Esophagus squamous epithelium (tissue), 5 donors: Measurements from ENCODE around the gene MYADM. TPM values are rescaled to one million over a fixed set of nuclear protein-coding genes. Genes with fewer than 3 reads are reported as not detected.

Source experiments
- DNase-seq: peaks from one replicate; lab custom pipeline; 2025; lab: John Stamatoyannopoulos, UW
- H3K27ac ChIP-seq, 4 donors: fragments of 200-600 bp; sonication (generic); one replicate each; pipeline ENCODE4 v1.5.1; 2016 to 2019; ENCODE audit warnings: mild to moderate bottlenecking in 1 of 4
- H3K27me3 ChIP-seq, 4 donors: fragments of 200-600 bp; sonication (generic); 1 replicate in 3 of 4; 2 replicates in 1 of 4; pipeline versions ENCODE4 v1.5.1 to v1.6.0; 2017 to 2021; ENCODE audit warnings: antibody characterized with exemption in 1 of 4
- H3K36me3 ChIP-seq, 3 donors: fragments of 200-600 bp; sonication (generic); one replicate each; pipeline ENCODE4 v1.5.1; 2016 to 2019
- H3K4me1 ChIP-seq, 3 donors: fragments of 200-600 bp; sonication (generic); one replicate each; pipeline ENCODE4 v1.5.1; 2017 to 2019
- H3K4me3 ChIP-seq, 4 donors: fragments of 200-600 bp; sonication (generic); 1 replicate in 3 of 4; 2 replicates in 1 of 4; pipeline ENCODE4 v1.5.1; 2016 to 2019; ENCODE audit warnings: mild to moderate bottlenecking in 2 of 4, moderate library complexity in 1 of 4
- H3K9me3 ChIP-seq, 3 donors: fragments of 200-600 bp; sonication (generic); one replicate each; pipeline ENCODE4 v1.5.1; 2016 to 2019
- POLR2A ChIP-seq, 4 donors: fragments of 450-650 bp; IDR thresholded peaks; one replicate each; pipeline ENCODE4 v1.6.1; 2017; ENCODE audit warnings: antibody characterized with exemption in 4 of 4, mild to moderate bottlenecking in 4 of 4, moderate library complexity in 3 of 4
- WGBS, 2 donors: methylation state at CpG; one replicate each; pipeline ENCODE4 v1.1.5; 2018; 5-methylcytosine and 5-hydroxymethylcytosine counted together
- intact Hi-C: fragments of 100-400 bp; cut with DNase I; formaldehyde crosslinking; loops from one replicate; pipeline ENCODE4 v1.15.0; 2022
- total RNA-seq, 4 donors: library from RNA; depleted of rRNA; stranded (reverse); fragments of >200 nt; gene quantifications; one replicate each; pipeline ENCODE4 v1.1.0, GENCODE V29; 2016
- TF ChIP-seq, protein P1 (sequence below), 6 experiments: fragments of 450-650 bp in 4 of 6; fragments of 200-600 bp in 2 of 6; sonication (generic) in 2 of 6; IDR thresholded peaks; one replicate each; pipeline ENCODE4 v1.5.1; 2016 to 2019; ENCODE audit warnings: antibody characterized with exemption in 6 of 6, mild to moderate bottlenecking in 4 of 6, moderate library complexity in 4 of 6
- donor health status: DM: yes; HTN: yes; CAD: no.

Gene MYADM
- total RNA-seq, 4 donors from 2014 or later, result 4.1 to 30.7 (median 7.8) TPM

DNA sequence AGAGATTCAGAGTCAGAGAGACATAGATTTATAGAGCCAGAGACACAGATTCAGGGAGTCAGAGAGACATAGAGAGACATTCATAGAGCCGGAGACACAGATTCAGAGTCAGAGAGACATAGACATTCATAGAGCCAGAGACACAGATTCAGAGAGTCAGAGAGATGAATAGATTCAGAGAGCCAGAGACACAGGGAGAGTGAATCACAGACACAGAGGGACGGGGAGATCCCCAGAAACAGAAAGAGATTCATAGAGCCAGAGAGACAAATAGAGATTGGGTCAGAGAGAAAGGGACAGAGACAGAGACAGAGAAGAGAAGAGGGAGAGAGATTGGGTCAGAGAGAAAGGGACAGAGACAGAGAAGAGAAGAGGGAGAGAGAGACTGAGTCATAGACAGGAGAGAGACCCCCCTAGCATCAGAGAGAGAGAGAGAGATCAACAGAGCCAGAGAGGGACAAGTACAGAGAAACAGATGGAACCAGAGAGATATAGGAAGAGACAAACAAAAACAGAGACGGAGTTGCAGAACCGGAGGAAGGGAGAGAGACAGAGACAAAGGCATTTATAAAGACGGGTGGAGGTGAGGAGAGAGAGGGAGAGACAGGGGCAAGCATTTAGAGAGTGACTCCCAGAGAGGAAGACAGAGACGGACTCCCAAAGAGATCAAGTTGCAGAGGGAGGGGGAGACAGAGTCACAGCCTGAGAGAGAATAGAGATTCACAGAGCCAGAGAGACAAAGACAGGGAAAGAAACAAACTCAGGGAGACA lies 13.2 kb downstream of the MYADM start:
- H3K4me3 ChIP-seq, result no peak overlapping the region
- WGBS, 2 donors, result 19 to 22% methylated on average over 6 of the region's 6 CpGs
- H3K36me3 ChIP-seq, result peaks cover 0 to 1% (median 0%) of the 10 kb centered on the region in 3 donors
- TF ChIP-seq, protein P1, sequence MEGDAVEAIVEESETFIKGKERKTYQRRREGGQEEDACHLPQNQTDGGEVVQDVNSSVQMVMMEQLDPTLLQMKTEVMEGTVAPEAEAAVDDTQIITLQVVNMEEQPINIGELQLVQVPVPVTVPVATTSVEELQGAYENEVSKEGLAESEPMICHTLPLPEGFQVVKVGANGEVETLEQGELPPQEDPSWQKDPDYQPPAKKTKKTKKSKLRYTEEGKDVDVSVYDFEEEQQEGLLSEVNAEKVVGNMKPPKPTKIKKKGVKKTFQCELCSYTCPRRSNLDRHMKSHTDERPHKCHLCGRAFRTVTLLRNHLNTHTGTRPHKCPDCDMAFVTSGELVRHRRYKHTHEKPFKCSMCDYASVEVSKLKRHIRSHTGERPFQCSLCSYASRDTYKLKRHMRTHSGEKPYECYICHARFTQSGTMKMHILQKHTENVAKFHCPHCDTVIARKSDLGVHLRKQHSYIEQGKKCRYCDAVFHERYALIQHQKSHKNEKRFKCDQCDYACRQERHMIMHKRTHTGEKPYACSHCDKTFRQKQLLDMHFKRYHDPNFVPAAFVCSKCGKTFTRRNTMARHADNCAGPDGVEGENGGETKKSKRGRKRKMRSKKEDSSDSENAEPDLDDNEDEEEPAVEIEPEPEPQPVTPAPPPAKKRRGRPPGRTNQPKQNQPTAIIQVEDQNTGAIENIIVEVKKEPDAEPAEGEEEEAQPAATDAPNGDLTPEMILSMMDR (IDR thresholded peaks at IDR 0.05), result no peak
- no peak for TF ChIP-seq POLR2A (IDR thresholded peaks at IDR 0.05)
- no peaks in the 10 kb centered on the region for H3K9me3 ChIP-seq
- no peak overlapping the region for H3K27ac ChIP-seq
- peaks cover 12 to 42% (median 15%) of the 10 kb centered on the region in 3 donors for H3K4me1 ChIP-seq
- DNase-seq, result no peak
- H3K27me3 ChIP-seq, result peaks cover 0 to 71% (median 17%) of the 10 kb centered on the region in 4 donors
- intact Hi-C loops, result no loop called here

GRCh38 chr19:53881482-53882390 lies 14.1 kb downstream of the MYADM start, which contains the start of gene PRKCG:
Gene PRKCG, plus strand, starts transcription at chr19:53882197. Its CDS starts 298 bp downstream, at chr19:53882495.
- DNase-seq, result no peak
- no peak for TF ChIP-seq POLR2A (IDR thresholded peaks at IDR 0.05)
- TF ChIP-seq, protein P1 (IDR thresholded peaks at IDR 0.05), result peak in 5 of 6 experiments; percentile 38 to 47 (median 43)
- H3K27ac ChIP-seq, result no peak within 1 kb of the TSS
- peaks cover 0 to 77% (median 17%) of the 10 kb centered on the region in 4 donors for H3K27me3 ChIP-seq
- WGBS, 2 donors, result 3 to 5% methylated on average over 16 to 17 of the region's 49 CpGs
- H3K9me3 ChIP-seq, result no peaks in the 10 kb centered on the region
- H3K4me1 ChIP-seq, result peaks cover 12 to 39% (median 15%) of the 10 kb centered on the region in 3 donors
- H3K4me3 ChIP-seq, result peak within 1 kb of the TSS in 3 of 4 donors; percentile 14 to 59 (median 32)
- intact Hi-C loops, result no loop called here
- H3K36me3 ChIP-seq, result no peaks in the 10 kb centered on the region

DNA sequence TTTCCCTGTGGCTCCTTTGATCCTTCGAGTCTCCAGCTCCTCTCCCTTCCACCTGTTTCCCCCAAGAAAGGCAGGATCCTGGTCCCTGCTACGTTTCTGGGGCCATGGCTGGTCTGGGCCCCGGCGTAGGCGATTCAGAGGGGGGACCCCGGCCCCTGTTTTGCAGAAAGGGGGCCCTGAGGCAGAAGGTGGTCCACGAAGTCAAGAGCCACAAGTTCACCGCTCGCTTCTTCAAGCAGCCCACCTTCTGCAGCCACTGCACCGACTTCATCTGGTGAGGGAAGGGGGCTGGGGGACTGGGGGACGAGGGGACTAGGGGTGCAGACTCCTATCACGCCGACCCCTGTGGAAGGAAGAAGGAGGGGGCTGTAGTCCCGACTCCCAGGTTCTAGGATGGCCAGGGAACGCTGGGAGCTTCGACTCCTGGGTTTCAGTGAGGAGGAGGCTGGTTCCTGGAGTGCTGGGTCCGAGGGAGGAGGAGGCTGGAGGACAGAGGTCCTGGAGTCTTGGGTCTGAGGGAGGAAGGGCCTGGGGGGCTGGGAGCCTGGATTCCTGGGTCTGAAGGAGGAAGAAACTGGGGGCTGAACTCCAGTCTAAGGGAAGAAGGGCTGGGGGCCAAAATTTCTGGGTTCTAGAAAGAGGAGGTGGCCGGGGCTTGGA lies 14.8 kb downstream of the MYADM start:
- no peak for DNase-seq
- Histone ChIP-seq H3K4me1 (peaks cover 12 to 39% (median 15%) of the 10 kb centered on the region in 3 donors), H3K36me3 (no peaks in the 10 kb centered on the region), H3K27me3 (peaks cover 0 to 77% (median 17%) of the 10 kb centered on the region in 4 donors), H3K4me3 (peak overlapping the region in 2 of 4 donors; percentile 32 to 59), H3K9me3 (no peaks in the 10 kb centered on the region), H3K27ac (no peak overlapping the region)
- no peak for TF ChIP-seq POLR2A (IDR thresholded peaks at IDR 0.05)
- intact Hi-C loops, result no loop called here
- WGBS, 2 donors, result 0 to 8% methylated on average over 1 to 6 of the region's 18 CpGs

DNA sequence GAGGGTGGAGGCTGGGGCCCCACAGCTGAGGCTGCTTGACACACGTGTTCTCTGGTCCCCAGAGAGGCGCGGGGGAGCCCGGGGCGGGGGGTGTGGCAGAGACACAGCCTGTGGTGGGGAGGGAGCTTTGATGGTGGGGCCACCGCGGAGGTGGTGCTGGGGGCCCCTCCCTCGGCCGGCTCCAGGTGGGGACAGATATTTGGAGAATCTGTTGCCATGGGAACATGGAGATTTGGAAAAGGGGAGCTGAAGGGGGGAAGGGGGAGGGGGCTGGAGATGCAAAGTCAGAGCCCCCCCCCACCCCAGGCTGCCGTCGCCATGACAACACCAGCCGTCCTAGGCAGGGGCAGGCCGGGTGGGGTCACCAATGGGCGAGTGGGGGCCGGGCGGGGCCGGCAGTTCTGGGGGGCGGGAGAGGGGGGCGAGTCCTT lies 15.6 kb downstream of the MYADM start:
- Histone ChIP-seq H3K4me1 (peaks cover 12 to 39% (median 15%) of the 10 kb centered on the region in 3 donors), H3K27ac (no peak overlapping the region), H3K27me3 (peaks cover 0 to 77% (median 17%) of the 10 kb centered on the region in 4 donors), H3K4me3 (no peak overlapping the region), H3K9me3 (no peaks in the 10 kb centered on the region), H3K36me3 (no peaks in the 10 kb centered on the region)
- TF ChIP-seq, protein P1 (IDR thresholded peaks at IDR 0.05), result no peak
- no peak for TF ChIP-seq POLR2A (IDR thresholded peaks at IDR 0.05)
- no peak for DNase-seq
- intact Hi-C loops, result no loop called here
- 4 to 5% methylated on average over 4 of the region's 19 CpGs for WGBS, 2 donors

GRCh38 chr19:53883741-53884140 lies 16.1 kb downstream of the MYADM start:
- peaks cover 10 to 37% (median 15%) of the 10 kb centered on the region in 3 donors for H3K4me1 ChIP-seq
- no peaks in the 10 kb centered on the region for H3K36me3 ChIP-seq
- H3K9me3 ChIP-seq, result no peaks in the 10 kb centered on the region
- H3K4me3 ChIP-seq, result no peak overlapping the region
- intact Hi-C loops, result no loop called here
- peaks cover 0 to 74% (median 17%) of the 10 kb centered on the region in 4 donors for H3K27me3 ChIP-seq
- TF ChIP-seq, protein P1 (IDR thresholded peaks at IDR 0.05), result no peak
- TF ChIP-seq POLR2A (IDR thresholded peaks at IDR 0.05), result no peak
- DNase-seq, result no peak
- H3K27ac ChIP-seq, result no peak overlapping the region
- WGBS, 2 donors, result 18 to 24% methylated on average over 11 of the region's 11 CpGs
